K562 (cell line): ENCODE results near the gene NRCAM. TPM values are rescaled to one million over a fixed set of nuclear protein-coding genes. Genes with fewer than 3 reads are reported as not detected.

ENCODE experiments used
- ATAC-seq: fragments of 200-7000 bp; cut with Tn5 transposase; 3 replicates; pipeline ENCODE4 v1.9.1; 2020; ENCODE audit warnings: moderate library complexity
- BruUV-seq: library from RNA; stranded (reverse); fragments of 400-500 nt; replicated peaks from 2 replicates; lab custom pipeline; 2021; lab: Mats Ljungman, UMichigan
- CTCF ChIA-PET: fragments of 300-600 bp; formaldehyde crosslinking; extraction: SDS; loops from one replicate; lab custom pipeline; 2021; ENCODE audit warnings: low intra/inter-chr PET ratio; lab: Yijun Ruan, JAX
- POLR2A ChIA-PET: fragments of 300-600, 350-650 bp; sonication (Branson Sonifier 250); formaldehyde crosslinking; extraction: SDS; loops from one replicate; lab custom pipeline; 2021; ENCODE audit warnings: antibody characterized with exemption, inconsistent platforms; lab: Yijun Ruan, JAX
- DNase-seq, 4 experiments: peaks; one replicate each; pipeline versions ENCODE4 v3.0.0 to v3.0.0-alpha.2; 2011 to 2018; ENCODE audit warnings: low spot score in 3 of 4, mixed read lengths in 3 of 4; ENCODE audit errors: extremely low read depth in 1 of 4
- FAIRE-seq: peaks from 2 replicates; lab custom pipeline; 2011; peaks lifted over from hg19 to GRCh38; lab: Jason Lieb, UNC
- H2AFZ ChIP-seq: 2 replicates; pipeline ENCODE4 v1.6.0; 2011; ENCODE audit warnings: low read depth, low read length, control low read depth, inconsistent platforms
- H3K27ac ChIP-seq: fragments of 200-600 bp; 3 replicates; pipeline ENCODE4 v1.8.0; 2011; ENCODE audit warnings: low read depth, mild to moderate bottlenecking, control low read depth, inconsistent platforms, low read length, moderate library complexity, mixed read lengths; ENCODE audit errors: extremely low read depth
- H3K27me3 ChIP-seq, 2 experiments: fragments of 300-600 bp in 1 of 2; 2 replicates in 1 of 2; 3 replicates in 1 of 2; pipeline versions ENCODE4 v1.6.0 to v1.8.0; 2011; ENCODE audit warnings: inconsistent platforms in 2 of 2, low read length in 2 of 2, mild to moderate bottlenecking in 1 of 2, mixed read lengths in 1 of 2, moderate library complexity in 1 of 2; ENCODE audit not compliant: control insufficient read depth in 2 of 2, insufficient read depth in 2 of 2
- H3K36me3 ChIP-seq: fragments of 300-600 bp; 3 replicates; pipeline ENCODE4 v1.8.0; 2011; ENCODE audit warnings: mild to moderate bottlenecking, low read length, inconsistent platforms; ENCODE audit not compliant: control insufficient read depth, insufficient read depth
- H3K4me1 ChIP-seq, 2 experiments: fragments of 200-600 bp in 1 of 2; replicated peaks in 1 of 2; 2 replicates in 1 of 2; 3 replicates in 1 of 2; pipeline versions ENCODE4 v1.5.1 to v1.8.0; 2011; ENCODE audit warnings: inconsistent platforms in 2 of 2, low read length in 2 of 2, mild to moderate bottlenecking in 1 of 2, mixed read lengths in 1 of 2, moderate library complexity in 1 of 2; ENCODE audit not compliant: control insufficient read depth in 2 of 2, insufficient read depth in 2 of 2
- H3K4me2 ChIP-seq: 2 replicates; pipeline ENCODE4 v1.6.1; 2011; ENCODE audit warnings: low read length, control low read depth, inconsistent platforms, mixed read lengths; ENCODE audit not compliant: insufficient read depth
- H3K4me3 ChIP-seq: fragments of 200-600 bp; sonication (generic), shearing (Covaris generic); 2 replicates; pipeline ENCODE4 v1.5.1; 2016; ENCODE audit warnings: control low read depth, inconsistent platforms
- H3K79me2 ChIP-seq: fragments of 200-600 bp; 3 replicates; pipeline ENCODE4 v1.8.0; 2011; ENCODE audit warnings: low read length, inconsistent platforms; ENCODE audit not compliant: control insufficient read depth, insufficient read depth
- H3K9ac ChIP-seq, 2 experiments: 2 replicates each; pipeline versions ENCODE4 v1.6.0 to v1.6.1; 2011; ENCODE audit warnings: low read depth in 2 of 2, low read length in 2 of 2, control low read depth in 1 of 2, inconsistent platforms in 1 of 2, mild to moderate bottlenecking in 1 of 2, mixed read lengths in 1 of 2; ENCODE audit not compliant: insufficient read depth in 1 of 2
- H3K9me1 ChIP-seq: one replicate; pipeline ENCODE4 v1.6.0; 2011; ENCODE audit warnings: inconsistent platforms, mild to moderate bottlenecking, low read length, moderate library complexity; ENCODE audit not compliant: control insufficient read depth, insufficient read depth
- H3K9me3 ChIP-seq: replicated peaks from 2 replicates; pipeline ENCODE4 v1.5.1; 2011; ENCODE audit warnings: low read depth, low read length, inconsistent platforms; ENCODE audit not compliant: control insufficient read depth, insufficient read depth
- H4K20me1 ChIP-seq: replicated peaks from 2 replicates; pipeline ENCODE4 v1.6.1; 2011; ENCODE audit warnings: low read length, inconsistent platforms, mixed read lengths; ENCODE audit not compliant: control insufficient read depth, insufficient read depth
- CUX1 ChIP-seq: fragments of 200-800 bp; sonication (Bioruptor generic); IDR thresholded peaks from 2 replicates; pipeline ENCODE4 v1.6.1; 2016; ENCODE audit warnings: missing genetic modification characterization, missing compliant biosample characterization
- FOXK1 ChIP-seq: sonication (generic); formaldehyde crosslinking; IDR thresholded peaks from 2 replicates; pipeline ENCODE4 v1.8.0; 2022; ENCODE audit warnings: missing genetic modification reagents, mild to moderate bottlenecking, borderline replicate concordance
- FOXM1 ChIP-seq, 2 experiments: fragments of 450-650 bp in 1 of 2; sonication (generic) in 1 of 2; formaldehyde crosslinking in 1 of 2; IDR thresholded peaks; 2 replicates each; pipeline versions ENCODE4 v1.6.1 to v1.9.0; 2017 to 2022; ENCODE audit warnings: low read depth in 2 of 2, mild to moderate bottlenecking in 2 of 2, missing genetic modification reagents in 1 of 2, moderate library complexity in 1 of 2
- HMG20B ChIP-seq: fragments of 250-450 bp; sonication (Bioruptor Pico); IDR thresholded peaks from 2 replicates; pipeline ENCODE4 v1.5.0; 2021; ENCODE audit warnings: mild to moderate bottlenecking
- MXI1 ChIP-seq: IDR thresholded peaks from 2 replicates; pipeline ENCODE4 v1.6.1; 2011; ENCODE audit warnings: low read depth, mild to moderate bottlenecking, improper control_type of control experiment, low read length
- NCOA1 ChIP-seq: fragments of 450-650 bp; IDR thresholded peaks from 2 replicates; pipeline ENCODE4 v1.6.1; 2016; ENCODE audit warnings: low read depth
- RAD21 ChIP-seq, 2 experiments: fragments of 250-450 bp in 1 of 2; fragments of 450-650 bp in 1 of 2; sonication (Bioruptor Pico) in 1 of 2; formaldehyde crosslinking in 1 of 2; IDR thresholded peaks in 1 of 2; conservative IDR thresholded peaks in 1 of 2; 2 replicates each; pipeline versions ENCODE4 v1.4.0 to v1.8.0; 2020 to 2022; ENCODE audit warnings: mild to moderate bottlenecking in 2 of 2, moderate library complexity in 1 of 2
- SMC3 ChIP-seq: conservative IDR thresholded peaks from 2 replicates; pipeline ENCODE4 v1.6.1; 2011; ENCODE audit warnings: low read depth, low read length, improper control_type of control experiment; ENCODE audit not compliant: insufficient read depth
- TRIM28 ChIP-seq: fragments of 450-650 bp; IDR thresholded peaks from 2 replicates; pipeline ENCODE4 v1.6.1; 2017
- ZFP1 ChIP-seq: fragments of 450-650 bp; formaldehyde crosslinking; IDR thresholded peaks from 2 replicates; pipeline ENCODE4 v1.4.0; 2020; ENCODE audit warnings: mild to moderate bottlenecking, mixed read lengths
- ZNF639 ChIP-seq, 2 experiments: fragments of 200-800 bp in 1 of 2; sonication (Bioruptor generic) in 1 of 2; sonication (generic) in 1 of 2; formaldehyde crosslinking in 1 of 2; IDR thresholded peaks in 1 of 2; conservative IDR thresholded peaks in 1 of 2; 2 replicates each; pipeline versions ENCODE4 v1.5.0 to v1.6.1; 2016 to 2020; ENCODE audit warnings: missing compliant biosample characterization in 1 of 2, missing genetic modification characterization in 1 of 2, missing genetic modification reagents in 1 of 2
- WGBS: fragments of 100-300 bp; shearing (Covaris generic); methylation state at CpG from one replicate; pipeline ENCODE4 v1.1.6; 2016; ENCODE audit warnings: low coverage, mixed read lengths; ENCODE audit not compliant: insufficient coverage; ENCODE audit errors: missing lambda C conversion rate; 5-methylcytosine and 5-hydroxymethylcytosine counted together
- in situ Hi-C: fragments of 300-500 bp; cut with MboI; formaldehyde crosslinking; loops from 4 replicates; pipeline ENCODE4 v1.15.0; 2018; ENCODE audit warnings: inconsistent platforms, mixed read lengths
- intact Hi-C: fragments of 100-400 bp; cut with micrococcal nuclease; formaldehyde crosslinking; loops from 2 replicates; pipeline ENCODE4 v1.14.2; 2022
- polyA plus RNA-seq, 8 experiments: library from polyadenylated mRNA; depleted of rRNA in 4 of 8; stranded (reverse) in 5 of 8; unstranded in 3 of 8; fragments of >200 nt; fragmentation: Nextera tagmentation in 2 of 8; fragmentation: Illumina TruSeq in 1 of 8; extraction: Ambion mirVana in 2 of 8; extraction: Trizol in 1 of 8; gene quantifications; 2 replicates each; pipeline versions ENCODE4 v1.2.1 to v1.2.3, GENCODE V29; 2011 to 2014; ENCODE audit warnings: inconsistent platforms in 1 of 8, missing spikeins in 1 of 8
- total RNA-seq, 7 experiments: library from RNA; depleted of rRNA in 6 of 7; stranded (reverse); fragments of >200 nt in 6 of 7; fragmentation: Illumina TruSeq in 2 of 7; extraction: Trizol in 2 of 7; gene quantifications; 2 replicates each; pipeline versions ENCODE4 v1.2.1 to v1.2.3, GENCODE V29; 2011 to 2021; ENCODE audit warnings: low replicate concordance in 1 of 7

The NRCAM gene
- total and polyA plus RNA-seq, 9 of the 15 experiments (the other 6 are each of a cell fraction or from before 2014, with no cell fraction given), result 0.03 to 0.54 (median 0.12) TPM; not detected in 1

DNA sequence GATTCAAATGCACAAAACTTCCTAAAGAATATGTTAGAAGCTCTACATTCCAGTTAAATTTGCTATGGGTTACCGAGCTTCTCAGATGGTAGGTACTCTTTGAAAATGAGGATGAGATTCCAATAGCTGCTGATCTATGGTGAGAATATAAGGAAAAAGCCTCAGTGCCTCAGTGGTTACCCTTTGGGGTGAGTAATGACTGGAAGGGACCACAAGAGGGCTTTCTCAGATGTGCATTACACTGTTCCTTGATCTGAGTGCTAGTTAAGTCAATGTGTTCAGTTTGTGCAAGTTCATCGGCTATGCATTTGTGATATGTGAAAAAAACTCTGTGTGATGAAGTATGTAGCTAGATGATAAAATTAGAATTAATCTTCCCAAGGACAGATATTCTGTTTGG is 3.5 kb downstream of the NRCAM start:
- Histone ChIP-seq H2AFZ (no peak overlapping the region), H3K9me1 (no peaks in the 10 kb centered on the region), H3K4me3 (no peak overlapping the region), H3K4me2 (no peak overlapping the region), H4K20me1 (no peaks in the 10 kb centered on the region), H3K36me3 (no peaks in the 10 kb centered on the region), H3K9me3 (no peaks in the 10 kb centered on the region), H3K9ac (no peak overlapping the region), H3K4me1 (peaks cover 0 to 20% of the 10 kb centered on the region in 2 experiments; a peak in 2 of 5 replicates), H3K27ac (no peak overlapping the region), H3K79me2 (no peaks in the 10 kb centered on the region), H3K27me3 (peaks cover 35 to 44% of the 10 kb centered on the region in 2 experiments)
- CTCF ChIA-PET, result interaction anchor here (1.1 kb wide), 1 partner anchor 44 kb away, joined by 6 read pairs; no protein-coding TSS in a partner anchor
- FAIRE-seq (peak; percentile 91), ATAC-seq (peak; percentile 87), DNase-seq (peak; percentile 52 to 60 (median 56))
- intact Hi-C loops, result loop anchor here (2.0 kb wide), 1 partner anchor 44 kb away; no protein-coding TSS in a partner anchor
- POLR2A ChIA-PET, result no interaction called here
- in situ Hi-C loops, result no loop called here
- no TSS peak for BruUV-seq
- WGBS, result 5% methylated on average over 2 of the region's 2 CpGs
- no peak for TF ChIP-seq MXI1
- TF ChIP-seq FOXM1 (IDR thresholded peaks at IDR 0.05; ENCODE audit: low read depth), result no peak
- TF ChIP-seq FOXM1 (CRISPR knock-in tag; IDR thresholded peaks at IDR 0.05; ENCODE audit: low read depth), result no peak
- TF ChIP-seq HMG20B, result no peak
- TF ChIP-seq ZNF639 (CRISPR knock-in tag; conservative IDR thresholded peaks at IDR 0.05 in 1 of 2, IDR thresholded peaks at IDR 0.05 in 1 of 2), result no peak
- TF ChIP-seq FOXK1 (CRISPR knock-in tag), result no peak
- no peak for TF ChIP-seq ZFP1 (CRISPR knock-in tag)
- no peak for TF ChIP-seq CUX1 (CRISPR knock-in tag)
- TF ChIP-seq TRIM28, result no peak
- TF ChIP-seq RAD21 (CRISPR knock-in tag; conservative IDR thresholded peaks at IDR 0.05 in 1 of 2, IDR thresholded peaks at IDR 0.05 in 1 of 2), result peak; percentile 42 to 78; a peak in 3 of 4 replicates
- no peak for TF ChIP-seq NCOA1
- peak; percentile 71; the same call in 1 of the 2 replicates for TF ChIP-seq SMC3
